ENCODE results near the gene SLC6A6.
"Not testable (repeated sequence)": the region's sequence is repeated elsewhere in the genome, so short reads cannot be mapped to it uniquely, and the experiment has no call there.

GRCh38 chr3:14409779-14410063 is 7.3 kb downstream of the SLC6A6 start:
- not testable (repeated sequence) for TF ChIP-seq POLR2A (IDR thresholded peaks at IDR 0.05; ENCODE audit: low read length); GATA1 (IDR thresholded peaks at IDR 0.05; ENCODE audit: low read depth, low read length)

Data from erythroblast (primary cell).